ENCODE data around the gene SLC2A4. TPM values are rescaled to one million over a fixed set of nuclear protein-coding genes. Genes with fewer than 3 reads are reported as not detected.

SLC2A4 gene
- total and polyA plus RNA-seq, 12 donors: 41.8 to 186 (median 174) TPM

DNA sequence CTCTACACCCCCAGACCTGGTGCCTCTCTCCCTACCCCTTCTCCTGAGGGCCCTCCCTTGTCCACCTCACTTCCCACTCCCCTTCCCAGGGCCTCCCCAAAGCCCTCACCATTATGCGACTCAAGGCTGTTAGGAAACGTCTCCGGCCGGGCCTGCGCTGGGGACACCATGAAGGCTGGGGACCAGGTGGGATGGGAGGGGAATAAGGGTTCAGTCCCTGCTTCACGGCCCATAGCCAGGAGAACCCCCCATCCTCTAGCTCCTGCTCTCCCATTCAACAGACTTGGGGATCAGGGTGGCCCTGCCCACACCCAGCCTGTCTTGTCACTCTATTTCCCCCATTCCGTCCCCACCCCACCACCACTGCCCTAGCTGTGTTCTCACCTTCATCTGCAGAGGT lies 45.5 kb downstream of the SLC2A4 start:
- DNase-seq (no peak), ATAC-seq (no peak)
- TF ChIP-seq, protein P1, sequence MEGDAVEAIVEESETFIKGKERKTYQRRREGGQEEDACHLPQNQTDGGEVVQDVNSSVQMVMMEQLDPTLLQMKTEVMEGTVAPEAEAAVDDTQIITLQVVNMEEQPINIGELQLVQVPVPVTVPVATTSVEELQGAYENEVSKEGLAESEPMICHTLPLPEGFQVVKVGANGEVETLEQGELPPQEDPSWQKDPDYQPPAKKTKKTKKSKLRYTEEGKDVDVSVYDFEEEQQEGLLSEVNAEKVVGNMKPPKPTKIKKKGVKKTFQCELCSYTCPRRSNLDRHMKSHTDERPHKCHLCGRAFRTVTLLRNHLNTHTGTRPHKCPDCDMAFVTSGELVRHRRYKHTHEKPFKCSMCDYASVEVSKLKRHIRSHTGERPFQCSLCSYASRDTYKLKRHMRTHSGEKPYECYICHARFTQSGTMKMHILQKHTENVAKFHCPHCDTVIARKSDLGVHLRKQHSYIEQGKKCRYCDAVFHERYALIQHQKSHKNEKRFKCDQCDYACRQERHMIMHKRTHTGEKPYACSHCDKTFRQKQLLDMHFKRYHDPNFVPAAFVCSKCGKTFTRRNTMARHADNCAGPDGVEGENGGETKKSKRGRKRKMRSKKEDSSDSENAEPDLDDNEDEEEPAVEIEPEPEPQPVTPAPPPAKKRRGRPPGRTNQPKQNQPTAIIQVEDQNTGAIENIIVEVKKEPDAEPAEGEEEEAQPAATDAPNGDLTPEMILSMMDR (IDR thresholded peaks at IDR 0.05): no peak
- Histone ChIP-seq H3K27me3 (no peaks in the 10 kb centered on the region), H3K4me1 (peaks cover 0 to 25% (median 20%) of the 10 kb centered on the region in 9 donors), H3K4me3 (no peak overlapping the region), H3K9me3 (no peaks in the 10 kb centered on the region), H3K27ac (no peak overlapping the region), H3K36me3 (peaks cover 5 to 47% (median 28%) of the 10 kb centered on the region in 9 donors)
- intact Hi-C loops (cut with DNase I): no loop called here
- 88 to 92% methylated on average over 7 of the region's 7 CpGs for WGBS, 2 donors

DNA sequence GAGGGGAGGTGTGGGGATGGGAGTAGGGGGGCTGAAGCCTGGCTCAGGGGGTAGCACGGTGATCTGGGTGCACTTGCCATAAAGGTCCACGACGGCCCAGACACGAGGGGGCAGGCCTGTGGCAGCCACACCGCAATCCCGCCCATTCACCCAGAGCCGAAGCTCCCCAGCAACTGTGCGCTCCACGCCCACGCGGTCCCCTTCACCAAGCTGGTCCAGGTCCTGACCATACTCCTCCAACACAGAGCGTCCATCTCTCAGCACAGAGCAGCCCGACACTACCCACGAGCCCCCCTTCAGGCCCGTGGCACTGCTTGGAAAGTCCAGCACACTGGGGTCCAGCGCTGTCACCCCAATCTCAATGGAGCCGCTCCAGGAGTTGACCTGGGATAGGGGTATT lies 46.0 kb downstream of the SLC2A4 start:
- Histone ChIP-seq H3K4me1 (peaks cover 0 to 30% (median 20%) of the 10 kb centered on the region in 9 donors), H3K4me3 (no peak overlapping the region), H3K9me3 (no peaks in the 10 kb centered on the region), H3K27me3 (no peaks in the 10 kb centered on the region), H3K36me3 (peaks cover 2 to 43% (median 24%) of the 10 kb centered on the region in 9 donors), H3K27ac (no peak overlapping the region)
- TF ChIP-seq, protein P1 (IDR thresholded peaks at IDR 0.05): no peak
- 81 to 88% methylated on average over 17 of the region's 17 CpGs for WGBS, 2 donors
- ATAC-seq (no peak), DNase-seq (no peak)
- intact Hi-C loops (cut with DNase I): no loop called here

DNA sequence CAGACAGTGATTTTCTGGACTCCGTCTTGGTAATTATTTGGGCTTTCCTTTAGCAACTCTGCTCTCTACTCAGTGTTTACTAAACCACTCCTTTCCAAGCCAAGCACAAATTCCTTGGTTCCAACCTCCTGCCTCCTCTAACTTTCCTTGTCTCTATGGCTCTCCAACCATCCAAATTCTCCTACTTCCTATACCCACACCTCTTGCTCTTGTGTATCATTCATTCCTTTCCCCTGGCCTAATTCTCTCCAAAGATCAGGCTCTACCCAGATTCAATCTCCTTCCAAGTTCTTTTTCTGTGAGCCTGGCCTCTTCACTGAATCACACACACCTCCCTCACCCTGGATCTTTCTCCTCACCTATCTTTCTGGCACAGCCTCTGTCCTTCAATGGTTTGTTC lies 46.5 kb downstream of the SLC2A4 start:
- DNase-seq: no peak
- H3K4me1 ChIP-seq: peaks cover 0 to 30% (median 20%) of the 10 kb centered on the region in 9 donors
- no peak for ATAC-seq
- H3K27ac ChIP-seq: peak overlapping the region in 3 of 10 donors; percentile 82 to 92 (median 89)
- intact Hi-C loops (cut with DNase I): no loop called here
- 64 to 83% methylated on average over 1 of the region's 1 CpG for WGBS, 2 donors
- H3K9me3 ChIP-seq: no peaks in the 10 kb centered on the region
- H3K27me3 ChIP-seq: no peaks in the 10 kb centered on the region
- H3K36me3 ChIP-seq: peaks cover 0 to 38% (median 19%) of the 10 kb centered on the region in 9 donors
- TF ChIP-seq, protein P1 (IDR thresholded peaks at IDR 0.05): no peak
- peak overlapping the region in 4 of 10 donors; percentile 81 to 93 (median 86) for H3K4me3 ChIP-seq

DNA sequence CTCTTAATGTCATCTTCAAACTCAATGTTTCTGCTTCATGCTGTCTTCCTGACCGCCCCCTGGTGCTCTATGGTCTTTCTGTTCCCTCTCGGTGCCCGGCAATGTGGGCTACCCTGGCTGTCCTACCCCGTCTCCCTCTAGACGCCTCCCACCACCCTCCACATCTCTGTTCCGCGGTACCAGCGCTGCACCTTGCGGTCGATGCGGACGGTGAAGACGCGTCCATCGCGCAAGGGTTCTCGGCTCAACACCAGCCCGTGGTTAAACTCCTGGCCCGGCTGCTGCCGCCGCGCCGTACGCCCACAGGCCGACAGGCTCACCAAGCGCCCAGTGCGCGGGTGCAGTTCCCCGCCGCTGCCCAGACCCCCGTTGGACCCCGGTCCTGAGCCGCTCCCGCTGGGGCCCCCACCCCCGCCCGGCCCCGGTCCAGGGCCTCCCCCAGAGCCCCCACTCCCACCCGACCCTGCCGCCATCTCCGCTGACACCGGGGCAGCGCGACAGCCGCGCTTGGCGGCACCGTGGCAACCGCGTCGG lies 47.4 kb downstream of the SLC2A4 start, which contains the start of gene NEURL4:
NEURL4 (minus strand) TSS at position 496 of the 534 bp plus-strand sequence; CDS start at position 473, 23 bp downstream.
- peaks cover 0 to 6% (median 0%) of the 10 kb centered on the region in 7 donors for H3K27me3 ChIP-seq
- DNase-seq: no peak
- WGBS, 2 donors: 1% methylated on average over 50 of the region's 50 CpGs

More for the DNA sequence above, 47.4 kb downstream of the SLC2A4 start, which contains the start of gene NEURL4:
- Histone ChIP-seq H3K4me3 (peak within 1 kb of the TSS; percentile 70 to 94 (median 85)), H3K4me1 (peaks cover 0 to 30% (median 20%) of the 10 kb centered on the region in 9 donors), H3K36me3 (peaks cover 0 to 29% (median 10%) of the 10 kb centered on the region in 9 donors), H3K27ac (peak within 1 kb of the TSS; percentile 55 to 96 (median 89)), H3K9me3 (no peaks in the 10 kb centered on the region)
- peak in 4 of 8 donors; percentile 1 to 34 (median 13) for ATAC-seq
- TF ChIP-seq, protein P1 (IDR thresholded peaks at IDR 0.05): peak in 2 of 9 donors; percentile 8 to 17
- intact Hi-C loops (cut with DNase I): loop anchor here in 2 of 10 donors (1.0 kb wide), 2 partner anchors 22 to 48 kb away; partner anchors contain the start of genes EIF5A (in 1 of the 2) and SLC2A4 (in 1 of the 2)

All from heart right ventricle (tissue), 16 donors.